SK-N-SH (cell line): ENCODE measurements around the gene HERC3. TPM values are rescaled to one million over a fixed set of nuclear protein-coding genes. Genes with fewer than 3 reads are reported as not detected.

Experiments used
- CTCF ChIA-PET: fragments of 300-600, 350-600 bp; formaldehyde crosslinking; extraction: SDS; loops from one replicate; lab custom pipeline; 2021; lab: Yijun Ruan, JAX
- POLR2A ChIA-PET: fragments of 350-600 bp; sonication (Branson Sonifier 250); formaldehyde crosslinking; extraction: SDS; loops from one replicate; lab custom pipeline; 2020; ENCODE audit warnings: antibody characterized with exemption, inconsistent platforms; lab: Yijun Ruan, JAX
- DNase-seq: peaks from one replicate; pipeline ENCODE4 v3.0.0; 2012
- H2AFZ ChIP-seq: fragments of 200-600 bp; sonication (generic); 2 replicates; pipeline ENCODE4 v1.8.1; 2016; ENCODE audit warnings: antibody characterized with exemption, mild to moderate bottlenecking, low read depth
- H3F3A ChIP-seq: fragments of 200-600 bp; sonication (generic); replicated peaks from 2 replicates; pipeline ENCODE3; 2016; ENCODE audit warnings: antibody characterized with exemption, mild to moderate bottlenecking; ENCODE audit not compliant: insufficient read depth
- H3K27ac ChIP-seq, 2 experiments: fragments of 200-500 bp in 1 of 2; fragments of 200-600 bp in 1 of 2; sonication (Bioruptor generic) in 1 of 2; sonication (generic), shearing (Covaris generic) in 1 of 2; 2 replicates each; pipeline versions ENCODE4 v1.5.1 to v1.6.1; 2014 to 2016; ENCODE audit warnings: low read depth in 2 of 2, inconsistent platforms in 1 of 2, low read length in 1 of 2, mild to moderate bottlenecking in 1 of 2, mixed read lengths in 1 of 2
- H3K27me3 ChIP-seq: fragments of 200-600 bp; sonication (generic), shearing (Covaris generic); 2 replicates; pipeline ENCODE4 v1.6.1; 2016; ENCODE audit warnings: mixed run types; ENCODE audit not compliant: insufficient read depth
- H3K36me3 ChIP-seq, 2 experiments: fragments of 200-500 bp in 1 of 2; fragments of 200-600 bp in 1 of 2; sonication (Bioruptor generic) in 1 of 2; sonication (generic) in 1 of 2; replicated peaks in 1 of 2; 2 replicates each; pipeline versions ENCODE3 to v1.5.1; 2014 to 2016; ENCODE audit warnings: low read length in 1 of 2, mild to moderate bottlenecking in 1 of 2; ENCODE audit not compliant: insufficient read depth in 2 of 2, control insufficient read depth in 1 of 2
- H3K4me1 ChIP-seq, 2 experiments: fragments of 200-500 bp in 1 of 2; fragments of 200-600 bp in 1 of 2; sonication (Bioruptor generic) in 1 of 2; sonication (generic), shearing (Covaris generic) in 1 of 2; 2 replicates each; pipeline versions ENCODE4 v1.5.1 to v1.6.1; 2014 to 2016; ENCODE audit warnings: low read depth in 1 of 2, low read length in 1 of 2, mixed run types in 1 of 2; ENCODE audit not compliant: insufficient read depth in 2 of 2, control insufficient read depth in 1 of 2
- H3K4me2 ChIP-seq: fragments of 200-600 bp; sonication (generic), shearing (Covaris generic); 2 replicates; pipeline ENCODE4 v1.6.1; 2017; ENCODE audit warnings: mixed run types
- H3K4me3 ChIP-seq, 2 experiments: fragments of 200-500 bp in 1 of 2; fragments of 200-600 bp in 1 of 2; sonication (Bioruptor generic) in 1 of 2; sonication (generic), shearing (Covaris generic) in 1 of 2; 2 replicates each; pipeline versions ENCODE4 v1.5.1 to v1.8.1; 2014 to 2016; ENCODE audit warnings: low read depth in 2 of 2, inconsistent platforms in 1 of 2, low read length in 1 of 2, mild to moderate bottlenecking in 1 of 2, mixed read lengths in 1 of 2, moderate library complexity in 1 of 2
- H3K79me2 ChIP-seq: fragments of 200-600 bp; sonication (generic); 2 replicates; pipeline ENCODE4 v1.8.1; 2017; ENCODE audit warnings: mild to moderate bottlenecking; ENCODE audit not compliant: insufficient read depth
- H3K9ac ChIP-seq: fragments of 200-600 bp; sonication (generic); 2 replicates; pipeline ENCODE4 v1.6.1; 2017; ENCODE audit warnings: mixed run types
- H3K9me2 ChIP-seq: fragments of 200-600 bp; sonication (generic); 2 replicates; pipeline ENCODE4 v1.6.1; 2017; ENCODE audit warnings: mixed run types
- H3K9me3 ChIP-seq: fragments of 200-600 bp; sonication (generic); 2 replicates; pipeline ENCODE4 v1.6.1; 2017; ENCODE audit warnings: mixed run types, mild to moderate bottlenecking, moderate library complexity
- H4K20me1 ChIP-seq: fragments of 200-600 bp; sonication (generic); 2 replicates; pipeline ENCODE4 v1.6.1; 2017; ENCODE audit warnings: mild to moderate bottlenecking, mixed run types; ENCODE audit not compliant: insufficient read depth
- CHD2 ChIP-seq: fragments of 150-350 bp; IDR thresholded peaks from 2 replicates; pipeline ENCODE4 v1.6.1; 2018; ENCODE audit warnings: low read length; ENCODE audit not compliant: partially characterized antibody
- CTCF ChIP-seq: fragments of 200-600 bp; sonication (generic); IDR thresholded peaks from 2 replicates; pipeline ENCODE4 v1.6.1; 2017; ENCODE audit warnings: antibody characterized with exemption, mild to moderate bottlenecking, moderate library complexity
- ELF1 ChIP-seq: IDR thresholded peaks from 2 replicates; pipeline ENCODE4 v1.4.0; 2012
- EZH2phosphoT487 ChIP-seq: fragments of 200-600 bp; sonication (generic); IDR thresholded peaks from 2 replicates; pipeline ENCODE4 v1.6.1; 2017; ENCODE audit warnings: low read depth, mixed run types, mild to moderate bottlenecking, antibody characterized with exemption, moderate library complexity, borderline replicate concordance
- FOXJ3 ChIP-seq: sonication (generic); formaldehyde crosslinking; IDR thresholded peaks from 2 replicates; pipeline ENCODE4 v1.5.1; 2020; ENCODE audit warnings: mild to moderate bottlenecking, missing genetic modification reagents
- NFIC ChIP-seq: IDR thresholded peaks from 2 replicates; pipeline ENCODE4 v1.4.0; 2012; ENCODE audit warnings: borderline replicate concordance
- PBX3 ChIP-seq: IDR thresholded peaks from 2 replicates; pipeline ENCODE4; 2012
- POLR2AphosphoS5 ChIP-seq: IDR thresholded peaks from 2 replicates; pipeline ENCODE4 v1.6.1; 2012; ENCODE audit warnings: low read depth, low read length
- RAD21 ChIP-seq: IDR thresholded peaks from 2 replicates; pipeline ENCODE4 v1.6.1; 2012; ENCODE audit warnings: mild to moderate bottlenecking, low read length
- RCOR1 ChIP-seq: fragments of 150-350 bp; IDR thresholded peaks from 2 replicates; pipeline ENCODE4 v1.6.1; 2017; ENCODE audit warnings: antibody characterized with exemption, low read length
- RFX5 ChIP-seq: IDR thresholded peaks from 2 replicates; pipeline ENCODE4 v1.6.1; 2012; ENCODE audit warnings: mild to moderate bottlenecking, improper control_type of control experiment, low read length
- SIN3A ChIP-seq: IDR thresholded peaks from 2 replicates; pipeline ENCODE4 v1.6.1; 2012; ENCODE audit warnings: low read depth, mild to moderate bottlenecking, low read length, moderate library complexity, borderline replicate concordance
- TAF1 ChIP-seq: IDR thresholded peaks from 2 replicates; pipeline ENCODE4 v1.6.1; 2012; ENCODE audit warnings: low read depth, mild to moderate bottlenecking, low read length, moderate library complexity, borderline replicate concordance
- TCF12 ChIP-seq: IDR thresholded peaks from 2 replicates; pipeline ENCODE4 v1.4.0; 2012
- TEAD4 ChIP-seq: IDR thresholded peaks from 2 replicates; pipeline ENCODE4 v1.4.0; 2012; ENCODE audit warnings: mild to moderate bottlenecking, borderline replicate concordance; ENCODE audit not compliant: insufficient read depth
- USF1 ChIP-seq: IDR thresholded peaks from 2 replicates; pipeline ENCODE4 v1.4.0; 2012; ENCODE audit warnings: low read depth, borderline replicate concordance
- WGBS: methylation state at CpG from one replicate; pipeline ENCODE4 v1.1.6; 2017; ENCODE audit warnings: low lambda C conversion rate; 5-methylcytosine and 5-hydroxymethylcytosine counted together
- polyA plus RNA-seq, 3 experiments: library from polyadenylated mRNA; depleted of rRNA; stranded (reverse); fragments of >200 nt; gene quantifications; 2 replicates each; pipeline ENCODE4 v1.2.3, GENCODE V29; 2012

Gene HERC3
- polyA plus RNA-seq, 1 of the 3 experiments (the other 2 are of a cell fraction), result 4.6 TPM

GRCh38 chr4:88655226-88655625 is 62.9 kb downstream of the HERC3 start:
- no peaks in the 10 kb centered on the region for H3K79me2 ChIP-seq
- no peak overlapping the region for H2AFZ ChIP-seq
- H3K9ac ChIP-seq, result no peak overlapping the region
- H3K4me2 ChIP-seq, result no peak overlapping the region
- H4K20me1 ChIP-seq, result no peaks in the 10 kb centered on the region
- H3K9me3 ChIP-seq, result no peaks in the 10 kb centered on the region
- 85% methylated on average over 3 of the region's 3 CpGs for WGBS
- TF ChIP-seq RFX5, result no peak
- no peak for TF ChIP-seq CHD2
- no peak for TF ChIP-seq POLR2AphosphoS5
- TF ChIP-seq RAD21, result no peak
- TF ChIP-seq USF1, result no peak
- no peak for TF ChIP-seq EZH2phosphoT487
- no peak for TF ChIP-seq PBX3
- TF ChIP-seq FOXJ3 (CRISPR knock-in tag), result no peak
- no peak for TF ChIP-seq NFIC
- no peak for TF ChIP-seq TAF1
- no peak for TF ChIP-seq RCOR1
- no peak for TF ChIP-seq TEAD4
- TF ChIP-seq ELF1, result no peak
- no peak for TF ChIP-seq CTCF
- no peak for TF ChIP-seq TCF12
- no peak for TF ChIP-seq SIN3A
- peaks cover 2 to 23% of the 10 kb centered on the region in 2 experiments for H3K36me3 ChIP-seq
- CTCF ChIA-PET, result interaction anchor here (1.0 kb wide), 1 partner anchor 18 kb away, joined by 3 read pairs; no protein-coding TSS in a partner anchor
- no peak overlapping the region for H3K27ac ChIP-seq
- H3K9me2 ChIP-seq, result no peaks in the 10 kb centered on the region
- no peak overlapping the region for H3K4me3 ChIP-seq
- DNase-seq, result no peak
- no peaks in the 10 kb centered on the region for H3K27me3 ChIP-seq
- H3K4me1 ChIP-seq, result peaks cover 2 to 6% of the 10 kb centered on the region in 2 experiments; a peak in 2 of 4 replicates
- POLR2A ChIA-PET, result no interaction called here
- H3F3A ChIP-seq, result peaks cover 11% of the 10 kb centered on the region
